AG08396 (cell line): ENCODE results near the gene NDUFS6.
"Not testable (repeated sequence)": the region's sequence is repeated elsewhere in the genome, so short reads cannot be mapped to it uniquely, and the experiment has no call there.

Experiments
- DNase-seq: peaks from one replicate; pipeline ENCODE4 v3.0.0; 2012; ENCODE audit warnings: low spot score, mixed read lengths

Gene NDUFS6

GRCh38 chr5:1798589-1798988 is 2.6 kb upstream of the NDUFS6 start:
- not testable (repeated sequence) for DNase-seq

- DNase-seq = peak; percentile 54
Measured at GRCh38 chr5:1799110-1799601, 2.1 kb upstream of the NDUFS6 start.

GRCh38 chr5:1799602-1800471 is 1.4 kb upstream of the NDUFS6 start, which contains the start of gene MRPL36:
TSS of gene MRPL36 (minus strand) at chr5:1799837. CDS start at chr5:1798935, 902 bp downstream.
- peak; percentile 99 for DNase-seq

- no peak for DNase-seq
Measured at GRCh38 chr5:1800472-1801221, 560 bp upstream of the NDUFS6 start.

GRCh38 chr5:1801967-1802295 is 724 bp downstream of the NDUFS6 start:
- no peak for DNase-seq

- DNase-seq = no peak
Measured at GRCh38 chr5:1803192-1803591, 2.0 kb downstream of the NDUFS6 start.

GRCh38 chr5:1804001-1804690 is 2.9 kb downstream of the NDUFS6 start:
- DNase-seq = no peak

GRCh38 chr5:1805326-1805725 is 4.1 kb downstream of the NDUFS6 start:
- no peak for DNase-seq

- no peak for DNase-seq
Measured at GRCh38 chr5:1805736-1806135, 4.5 kb downstream of the NDUFS6 start.

- DNase-seq = no peak
Measured at GRCh38 chr5:1806199-1806598, 5.0 kb downstream of the NDUFS6 start.

GRCh38 chr5:1806974-1807373 is 5.8 kb downstream of the NDUFS6 start:
- DNase-seq = no peak

- no peak for DNase-seq
Measured at GRCh38 chr5:1807451-1808185, 6.4 kb downstream of the NDUFS6 start.

- peak; percentile 47 for DNase-seq
Measured at GRCh38 chr5:1808439-1808838, 7.2 kb downstream of the NDUFS6 start.

GRCh38 chr5:1809416-1810035 is 8.3 kb downstream of the NDUFS6 start:
- DNase-seq = no peak

GRCh38 chr5:1810581-1811101 is 9.4 kb downstream of the NDUFS6 start:
- DNase-seq = no peak

GRCh38 chr5:1814183-1815020 is 13.2 kb downstream of the NDUFS6 start:
- no peak for DNase-seq

GRCh38 chr5:1815071-1815786 is 14.0 kb downstream of the NDUFS6 start:
- DNase-seq = no peak

GRCh38 chr5:1815881-1816292 is 14.7 kb downstream of the NDUFS6 start:
- no peak for DNase-seq

GRCh38 chr5:1816495-1817089 is 15.4 kb downstream of the NDUFS6 start:
- not testable (repeated sequence) for DNase-seq
